Astrocyte (in vitro differentiated cells and primary cell): Measurements from ENCODE around the gene GALNT18.

Experiments used
- EZH2 ChIP-seq: IDR thresholded peaks from 2 replicates; pipeline ENCODE4 v1.6.1; 2012; ENCODE audit warnings: mild to moderate bottlenecking, low read length, inconsistent platforms; ENCODE audit not compliant: insufficient read depth
- TF ChIP-seq, protein P1 (sequence below): IDR thresholded peaks from 2 replicates; pipeline ENCODE4 v1.5.1; 2011; ENCODE audit warnings: low read depth, mild to moderate bottlenecking, inconsistent platforms, low read length, moderate library complexity; ENCODE audit not compliant: insufficient read depth

DNA sequence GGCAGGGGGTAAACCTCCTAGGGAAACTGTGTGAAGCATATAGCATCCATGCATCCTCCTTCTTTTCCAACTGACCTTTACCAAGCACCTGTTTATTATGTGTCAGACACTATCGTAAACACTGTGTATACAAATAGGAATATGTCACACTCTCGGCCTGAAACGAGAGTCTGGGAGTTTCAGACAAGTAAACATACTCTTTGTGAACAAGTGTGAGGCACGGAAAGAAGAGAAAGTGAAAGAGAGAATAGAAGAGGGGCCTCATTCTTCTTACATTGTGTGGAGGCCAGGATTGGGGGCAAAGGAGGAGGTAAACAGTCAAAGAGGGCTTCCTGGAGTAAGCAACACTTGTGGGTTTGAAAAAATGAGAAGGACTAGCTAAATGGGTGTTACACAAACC lies 285.1 kb downstream of the GALNT18 start:
- TF ChIP-seq, protein P1, sequence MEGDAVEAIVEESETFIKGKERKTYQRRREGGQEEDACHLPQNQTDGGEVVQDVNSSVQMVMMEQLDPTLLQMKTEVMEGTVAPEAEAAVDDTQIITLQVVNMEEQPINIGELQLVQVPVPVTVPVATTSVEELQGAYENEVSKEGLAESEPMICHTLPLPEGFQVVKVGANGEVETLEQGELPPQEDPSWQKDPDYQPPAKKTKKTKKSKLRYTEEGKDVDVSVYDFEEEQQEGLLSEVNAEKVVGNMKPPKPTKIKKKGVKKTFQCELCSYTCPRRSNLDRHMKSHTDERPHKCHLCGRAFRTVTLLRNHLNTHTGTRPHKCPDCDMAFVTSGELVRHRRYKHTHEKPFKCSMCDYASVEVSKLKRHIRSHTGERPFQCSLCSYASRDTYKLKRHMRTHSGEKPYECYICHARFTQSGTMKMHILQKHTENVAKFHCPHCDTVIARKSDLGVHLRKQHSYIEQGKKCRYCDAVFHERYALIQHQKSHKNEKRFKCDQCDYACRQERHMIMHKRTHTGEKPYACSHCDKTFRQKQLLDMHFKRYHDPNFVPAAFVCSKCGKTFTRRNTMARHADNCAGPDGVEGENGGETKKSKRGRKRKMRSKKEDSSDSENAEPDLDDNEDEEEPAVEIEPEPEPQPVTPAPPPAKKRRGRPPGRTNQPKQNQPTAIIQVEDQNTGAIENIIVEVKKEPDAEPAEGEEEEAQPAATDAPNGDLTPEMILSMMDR = no peak
- no peak for TF ChIP-seq EZH2
